HG02642 (cell line): ENCODE data around the gene ERLEC1.

Experiments used
- ATAC-seq: cut with Tn5 transposase; IDR thresholded peaks from one replicate; pipeline ENCODE4 v1.9.1; 2021; ENCODE audit warnings: mild to moderate bottlenecking; ENCODE audit not compliant: unreplicated experiment, poor library complexity

ERLEC1 gene

GRCh38 chr2:53778536-53779162 is 8.2 kb upstream of the ERLEC1 start:
- no peak for ATAC-seq

GRCh38 chr2:53780056-53780455 is 6.8 kb upstream of the ERLEC1 start:
- ATAC-seq, result no peak

GRCh38 chr2:53782676-53783075 is 4.2 kb upstream of the ERLEC1 start:
- ATAC-seq, result no peak

GRCh38 chr2:53784436-53784835 is 2.4 kb upstream of the ERLEC1 start:
- no peak for ATAC-seq

- ATAC-seq, result no peak
These were observed 1.5 kb upstream of the ERLEC1 start for GRCh38 chr2:53785366-53785765.

GRCh38 chr2:53786352-53786704 is 516 bp upstream of the ERLEC1 start:
- peak; percentile 21 for ATAC-seq

GRCh38 chr2:53787614-53788289 is 908 bp downstream of the ERLEC1 start:
- no peak for ATAC-seq

GRCh38 chr2:53793261-53793660 is 6.4 kb downstream of the ERLEC1 start:
- no peak for ATAC-seq

GRCh38 chr2:53793821-53794220 is 7.0 kb downstream of the ERLEC1 start:
- no peak for ATAC-seq

GRCh38 chr2:53801547-53801946 is 14.7 kb downstream of the ERLEC1 start:
- no peak for ATAC-seq

- ATAC-seq, result no peak
These were observed 15.8 kb downstream of the ERLEC1 start for GRCh38 chr2:53802617-53803151.

GRCh38 chr2:53811601-53812000 is 24.8 kb downstream of the ERLEC1 start:
- no peak for ATAC-seq

- ATAC-seq, result no peak
These were observed 26.3 kb downstream of the ERLEC1 start for GRCh38 chr2:53813151-53813550.

- no peak for ATAC-seq
These were observed 32.1 kb downstream of the ERLEC1 start for GRCh38 chr2:53818854-53819435.

GRCh38 chr2:53819634-53820033 is 32.8 kb downstream of the ERLEC1 start:
- ATAC-seq, result no peak

GRCh38 chr2:53820048-53820447 is 33.2 kb downstream of the ERLEC1 start:
- ATAC-seq, result no peak

GRCh38 chr2:53820711-53821110 is 33.9 kb downstream of the ERLEC1 start:
- no peak for ATAC-seq

- no peak for ATAC-seq
These were observed 35.0 kb downstream of the ERLEC1 start for GRCh38 chr2:53821810-53822209.

GRCh38 chr2:53823639-53824038 is 36.8 kb downstream of the ERLEC1 start:
- peak; percentile 54 for ATAC-seq

- no peak for ATAC-seq
These were observed 39.2 kb downstream of the ERLEC1 start for GRCh38 chr2:53826030-53826410.

- no peak for ATAC-seq
These were observed 39.9 kb downstream of the ERLEC1 start for GRCh38 chr2:53826587-53827397.
